NCI-H2227 (cell line): ENCODE results near the gene PSMB2.

ENCODE experiments used
- DNase-seq: peaks from one replicate; lab custom pipeline; 2025; ENCODE audit not compliant: unreplicated experiment; lab: John Stamatoyannopoulos, UW

PSMB2 gene

GRCh38 chr1:35644204-35644603, 2.9 kb upstream of the PSMB2 start:
- DNase-seq: no peak

- DNase-seq: peak; percentile 57
Observed at GRCh38 chr1:35642471-35642955, 1.2 kb upstream of the PSMB2 start.

DNA sequence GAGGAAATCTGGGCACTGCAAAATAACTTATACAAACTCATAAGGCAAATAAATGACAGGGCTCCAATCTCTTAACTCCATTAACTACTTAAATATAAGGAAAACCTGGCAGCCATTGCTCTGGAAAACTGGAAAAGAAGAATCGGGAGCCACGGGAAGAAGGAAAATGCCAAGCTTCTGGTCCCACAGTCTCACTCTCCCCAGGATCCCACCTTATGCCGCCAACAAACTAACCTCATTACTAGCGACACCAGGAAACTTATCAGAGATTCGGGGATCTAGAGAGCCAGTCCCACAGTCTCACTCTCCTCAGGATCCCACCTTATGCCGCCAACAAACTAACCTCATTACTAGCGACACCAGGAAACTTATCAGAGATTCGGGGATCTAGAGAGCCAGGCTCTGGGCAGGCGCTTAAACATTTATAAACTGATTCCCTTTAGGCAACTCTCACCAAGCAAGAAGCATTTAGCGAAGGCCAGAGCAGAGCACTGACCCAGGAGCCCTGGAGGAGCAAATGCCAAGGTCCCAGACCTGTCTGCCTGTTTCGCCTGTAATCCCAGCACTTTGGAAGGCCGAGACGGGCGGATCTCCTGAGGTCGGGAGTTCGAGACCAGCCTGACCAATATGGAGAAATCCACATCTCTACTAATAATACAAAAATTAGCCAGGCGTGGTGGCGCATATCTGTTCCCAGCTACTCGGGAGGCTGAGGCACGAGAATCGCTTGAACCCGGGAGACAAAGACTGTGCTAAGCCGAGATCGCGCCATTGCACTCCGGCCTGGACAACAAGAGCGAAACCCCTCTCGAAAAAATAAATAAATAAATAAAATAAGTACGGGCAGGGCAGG, 720 bp downstream of the PSMB2 start:
- DNase-seq: no peak

DNA sequence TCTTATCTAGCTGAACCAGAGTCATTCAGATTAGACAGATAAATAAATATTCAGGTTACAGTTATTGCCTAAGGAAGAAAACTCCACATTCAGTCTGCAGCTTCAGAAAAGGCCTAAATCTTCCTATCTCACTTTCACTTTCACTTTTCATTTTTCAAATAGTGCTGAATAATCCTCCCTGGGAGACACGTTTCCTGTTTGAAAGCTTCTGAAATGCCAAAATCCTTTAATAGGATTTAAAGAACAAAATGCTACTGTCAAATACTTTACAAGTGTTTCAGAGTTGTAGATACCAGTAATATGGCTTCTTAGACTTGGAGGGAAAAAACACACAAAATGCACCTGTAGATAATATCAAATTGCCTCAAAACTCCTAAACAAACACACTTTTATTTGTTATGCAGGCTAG, 3.9 kb downstream of the PSMB2 start:
- no peak for DNase-seq

- DNase-seq: no peak
Observed at GRCh38 chr1:35633547-35633946, 7.8 kb downstream of the PSMB2 start.

DNA sequence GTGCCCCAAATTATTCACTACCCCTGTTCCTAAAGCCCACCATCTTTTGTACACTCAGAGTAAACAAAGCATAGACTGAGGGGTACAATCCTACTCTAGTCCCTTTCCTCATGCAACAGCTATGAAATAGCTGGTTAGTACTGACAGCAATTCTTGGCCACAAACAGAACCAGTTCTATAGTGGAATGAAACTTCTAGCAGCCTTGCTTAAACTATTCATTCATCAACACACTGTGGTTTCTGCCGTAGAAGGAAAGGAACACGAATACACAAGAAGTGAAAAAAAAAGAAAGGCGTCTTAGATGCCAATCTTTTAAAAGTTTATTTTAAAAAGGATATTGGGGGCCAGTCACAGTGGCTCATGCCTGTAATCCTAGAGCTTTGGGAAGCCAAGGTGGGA, 9.9 kb downstream of the PSMB2 start:
- no peak for DNase-seq

DNA sequence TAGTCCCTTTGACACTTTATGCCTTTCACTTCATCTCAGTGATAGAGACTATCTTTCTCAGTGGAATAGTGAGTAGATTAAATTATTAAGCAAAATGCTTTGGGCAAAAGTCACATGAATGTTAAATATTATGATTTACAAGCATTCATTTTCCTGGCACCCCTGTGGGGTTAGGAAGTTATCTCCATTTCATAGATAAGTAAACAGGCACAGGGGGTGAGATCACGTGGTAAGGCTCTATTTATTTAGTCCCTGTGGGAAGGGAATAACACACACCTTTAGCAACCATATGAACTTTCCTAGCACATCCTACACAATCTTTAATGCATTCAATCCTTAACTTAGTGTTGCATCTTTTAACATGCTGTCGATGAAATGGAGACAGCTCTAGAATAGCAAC, 12.3 kb downstream of the PSMB2 start:
- DNase-seq: no peak

GRCh38 chr1:35623832-35624231, 17.5 kb downstream of the PSMB2 start:
- no peak for DNase-seq

DNA sequence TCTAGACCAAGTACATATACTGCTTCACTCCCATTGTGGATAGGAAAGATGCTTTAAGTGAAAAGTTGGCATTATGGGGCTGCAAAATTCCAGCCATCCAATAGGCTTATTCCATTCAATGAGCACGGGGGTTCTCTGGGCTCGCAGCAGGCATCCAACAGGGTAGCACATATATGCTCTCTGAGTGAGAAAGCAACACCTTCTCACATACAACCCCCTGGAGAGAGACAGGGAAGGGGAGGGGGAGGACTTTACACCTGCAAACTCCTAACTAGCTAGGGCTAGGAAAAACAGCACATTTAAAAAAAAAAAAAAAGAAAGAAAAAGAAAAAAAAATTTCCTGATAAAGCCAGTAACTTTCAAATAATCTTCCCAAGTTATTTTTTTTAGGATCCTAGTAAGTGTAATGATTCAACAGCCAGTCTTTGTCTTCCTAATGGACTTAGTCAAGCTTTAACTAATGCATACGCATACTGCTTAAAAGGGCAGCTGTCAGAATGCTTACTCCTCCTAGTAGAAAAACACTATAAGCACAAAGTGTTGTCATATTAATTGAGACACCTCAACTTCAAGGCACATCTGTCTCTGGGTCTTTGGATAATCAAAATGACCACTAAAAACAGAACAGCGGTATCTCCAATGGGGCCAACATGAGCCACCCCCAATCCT, 18.7 kb downstream of the PSMB2 start:
- DNase-seq: no peak

DNA sequence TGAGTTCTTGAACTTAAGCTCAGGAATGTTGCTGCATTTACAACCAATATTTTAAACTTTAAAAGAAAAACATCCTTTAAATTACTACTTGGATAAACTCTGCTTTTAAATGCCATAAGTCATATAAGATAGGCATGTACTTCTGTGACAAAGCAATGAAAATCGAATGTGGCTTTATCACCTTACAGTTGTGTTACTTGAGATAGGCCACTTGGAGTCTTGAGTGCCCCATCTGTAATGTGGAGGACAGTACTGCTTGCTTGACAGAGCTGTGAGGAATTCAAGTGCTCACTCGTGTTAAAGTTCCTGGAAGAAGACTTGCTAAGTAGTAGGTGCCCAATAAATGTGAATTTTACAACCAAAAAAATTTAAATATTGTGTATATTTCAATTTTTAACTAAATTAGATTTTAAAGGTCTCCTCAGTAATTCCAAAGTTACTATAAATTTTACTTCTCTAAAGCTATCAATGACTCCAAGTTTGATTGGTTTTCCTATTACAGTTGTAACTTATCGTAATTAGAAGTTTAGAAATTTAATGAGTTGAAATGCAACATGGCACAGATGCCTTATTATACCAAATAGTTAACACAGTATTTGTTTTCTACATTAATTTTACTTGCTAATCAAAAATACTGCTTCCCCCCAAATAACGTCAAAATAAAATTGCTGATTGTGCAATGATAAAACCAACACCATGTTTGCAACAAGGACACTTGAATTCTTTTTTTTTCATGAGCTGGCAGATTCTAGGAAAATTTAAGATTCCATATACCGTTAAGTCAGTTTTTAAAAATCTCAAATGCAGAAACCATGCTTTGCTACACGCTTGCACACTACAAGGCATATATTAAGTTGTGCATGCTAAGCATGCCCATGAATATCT, 21.8 kb downstream of the PSMB2 start:
- DNase-seq: no peak

DNA sequence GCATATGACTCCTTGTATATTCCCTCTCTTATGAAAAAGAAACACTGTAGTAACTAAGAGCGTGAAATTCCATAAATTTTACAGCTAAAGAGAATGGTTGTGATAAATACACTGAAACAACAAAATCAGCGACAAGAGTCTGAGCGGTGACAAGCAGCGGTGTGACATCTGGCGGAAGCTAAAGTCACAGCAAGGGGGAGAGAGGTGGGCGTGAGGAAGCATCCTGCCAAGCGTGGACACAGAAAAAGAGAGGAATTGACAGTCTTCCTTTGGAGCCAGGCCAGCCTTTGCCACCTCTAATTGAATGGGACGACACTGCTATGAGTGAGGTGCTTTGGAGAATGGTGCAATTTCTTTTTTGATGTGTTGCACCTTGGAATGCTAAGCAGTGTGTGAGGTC, 25.9 kb downstream of the PSMB2 start:
- DNase-seq: peak; percentile 34

- no peak for DNase-seq
Observed at GRCh38 chr1:35611655-35612054, 29.7 kb downstream of the PSMB2 start.

- no peak for DNase-seq
Observed at GRCh38 chr1:35605867-35606182, 35.5 kb downstream of the PSMB2 start.

DNA sequence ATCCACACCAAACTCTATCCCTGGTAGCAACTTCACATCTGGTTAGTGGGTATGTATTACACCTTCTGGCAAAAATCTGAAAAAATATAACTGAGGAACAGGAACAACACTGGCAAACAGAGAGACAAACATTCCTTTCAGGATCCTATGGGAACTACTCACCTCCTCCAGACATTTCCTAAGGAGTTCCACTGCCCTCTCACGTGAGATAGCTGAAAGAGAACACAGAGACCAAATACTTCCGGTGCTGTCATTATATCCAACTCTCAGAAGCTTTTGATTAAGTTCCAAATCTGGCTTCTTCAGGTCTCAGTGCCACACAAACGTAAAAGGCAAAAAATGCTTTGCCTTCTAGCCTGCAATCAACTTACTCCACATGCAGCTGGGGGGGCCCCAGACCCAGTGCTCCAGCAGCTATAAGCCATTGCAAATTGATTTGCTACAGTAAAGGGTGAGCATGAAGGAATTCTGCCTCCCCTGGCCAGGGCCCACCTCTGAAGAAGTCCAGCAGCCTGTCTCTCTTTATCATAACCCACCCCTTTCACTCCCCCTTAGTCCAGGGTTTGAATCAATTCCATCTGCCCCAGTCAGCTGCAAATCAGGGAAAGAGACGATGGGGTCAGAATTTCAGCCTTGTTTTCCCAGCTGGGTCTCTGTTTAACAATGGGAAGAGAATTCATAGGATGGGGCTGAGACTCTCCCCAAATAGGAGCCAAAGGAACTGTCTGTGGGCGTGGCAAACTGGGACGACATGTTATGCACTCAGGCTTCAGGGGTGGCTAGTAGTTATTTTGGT, 36.1 kb downstream of the PSMB2 start:
- DNase-seq: no peak

GRCh38 chr1:35603941-35604340, 37.4 kb downstream of the PSMB2 start:
- no peak for DNase-seq

GRCh38 chr1:35603468-35603867, 37.9 kb downstream of the PSMB2 start:
- no peak for DNase-seq

GRCh38 chr1:35600593-35600992, 40.7 kb downstream of the PSMB2 start:
- no peak for DNase-seq

GRCh38 chr1:35599411-35599810, 41.9 kb downstream of the PSMB2 start:
- DNase-seq: no peak

DNA sequence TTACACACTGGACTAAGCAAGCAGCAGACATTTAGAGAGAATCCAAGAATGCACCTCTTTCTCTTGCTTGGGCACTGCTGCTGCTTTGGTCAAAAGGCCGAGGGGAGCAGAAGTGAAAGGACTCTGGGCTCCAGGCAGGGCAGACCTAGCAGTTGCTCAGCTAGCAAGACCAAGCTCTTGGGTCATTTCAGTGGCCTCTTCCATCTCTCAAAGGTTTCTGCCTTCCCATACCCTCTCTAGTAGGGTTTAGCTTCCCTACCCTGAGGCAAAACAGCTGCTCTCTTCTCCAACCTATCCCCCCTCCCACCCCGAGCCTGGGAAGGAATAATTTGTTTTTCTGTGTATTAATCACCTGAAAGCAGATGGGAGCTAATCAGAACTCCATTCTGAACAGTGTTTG, 42.4 kb downstream of the PSMB2 start:
- DNase-seq: no peak

- no peak for DNase-seq
Observed at GRCh38 chr1:35597870-35598269, 43.5 kb downstream of the PSMB2 start.

DNA sequence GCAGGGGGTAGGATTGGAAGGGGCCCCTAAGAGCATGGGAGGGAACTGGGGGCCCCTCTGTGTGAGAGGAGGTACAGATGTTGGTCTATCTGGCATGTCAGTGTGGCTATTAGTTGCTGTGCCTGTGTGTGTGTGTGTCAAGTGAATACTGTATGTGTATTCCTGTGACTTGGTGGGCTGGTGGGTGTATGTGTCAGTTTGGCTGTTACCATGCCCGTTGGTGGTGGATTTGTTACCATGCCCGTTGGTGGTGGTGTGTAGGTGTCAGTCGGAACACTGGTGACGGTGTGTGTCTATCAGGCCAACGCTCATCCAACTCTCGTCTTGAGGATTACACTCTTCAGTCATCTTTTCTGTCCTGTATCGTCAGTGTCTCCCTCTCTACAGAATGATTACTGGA, 45.6 kb downstream of the PSMB2 start:
- DNase-seq: no peak
